Effector memory CD8-positive, alpha-beta T cell (primary cell): Measurements from ENCODE around the gene IL17A.
A peak's percentile ranks its signal among the peaks of the same experiment; 100 is the strongest.

Source experiments
- ATAC-seq: fragments of 150-1000 bp; cut with Tn5 transposase; replicated peaks from 2 replicates; pipeline ENCODE4 v1.10.0; 2021; ENCODE audit warnings: mild to moderate bottlenecking, moderate library complexity
- DNase-seq, 3 experiments: peaks; one replicate each; pipeline ENCODE4 v3.0.0; 2021
- H3K27ac Mint-ChIP-seq, 2 donors: one replicate each; pipeline ENCODE4 v1.8.0; 2022; ENCODE audit warnings: mild to moderate bottlenecking in 2 of 2, mixed read lengths in 2 of 2, moderate library complexity in 2 of 2
- H3K27me3 Mint-ChIP-seq, 2 donors: one replicate each; pipeline ENCODE4 v1.8.0; 2022; ENCODE audit warnings: mixed read lengths in 2 of 2
- H3K36me3 Mint-ChIP-seq: one replicate; pipeline ENCODE4 v1.8.0; 2022; ENCODE audit warnings: mild to moderate bottlenecking, moderate library complexity, mixed read lengths; ENCODE audit not compliant: insufficient read depth
- H3K4me1 Mint-ChIP-seq, 2 donors: one replicate each; pipeline ENCODE4 v1.8.0; 2022; ENCODE audit warnings: low read depth in 2 of 2, mixed read lengths in 2 of 2
- H3K4me3 Mint-ChIP-seq, 2 donors: one replicate each; pipeline ENCODE4 v1.8.0; 2022; ENCODE audit warnings: mild to moderate bottlenecking in 2 of 2, mixed read lengths in 2 of 2, moderate library complexity in 2 of 2
- H3K9me3 Mint-ChIP-seq, 2 donors: one replicate each; pipeline ENCODE4 v1.8.0; 2022; ENCODE audit warnings: mixed read lengths in 2 of 2

The IL17A gene

GRCh38 chr6:52210227-52210626 is 24.1 kb downstream of the IL17A start:
- no peaks in the 10 kb centered on the region for H3K4me1 Mint-ChIP-seq
- H3K9me3 Mint-ChIP-seq = no peaks in the 10 kb centered on the region
- H3K4me3 Mint-ChIP-seq = no peak overlapping the region
- no peak overlapping the region for H3K27ac Mint-ChIP-seq
- DNase-seq (no peak), ATAC-seq (no peak)
- peaks cover 46 to 48% of the 10 kb centered on the region in 2 donors for H3K27me3 Mint-ChIP-seq
- no peaks in the 10 kb centered on the region for H3K36me3 Mint-ChIP-seq

- ATAC-seq (peak; percentile 17), DNase-seq (no peak)
- no peaks in the 10 kb centered on the region for H3K4me1 Mint-ChIP-seq
- no peaks in the 10 kb centered on the region for H3K36me3 Mint-ChIP-seq
- no peak overlapping the region for H3K4me3 Mint-ChIP-seq
- peaks cover 33 to 37% of the 10 kb centered on the region in 2 donors for H3K27me3 Mint-ChIP-seq
- no peaks in the 10 kb centered on the region for H3K9me3 Mint-ChIP-seq
- no peak overlapping the region for H3K27ac Mint-ChIP-seq
Measured at GRCh38 chr6:52213127-52213526, 27.0 kb downstream of the IL17A start.

- H3K27ac Mint-ChIP-seq = no peak overlapping the region
- H3K36me3 Mint-ChIP-seq = no peaks in the 10 kb centered on the region
- peaks cover 20 to 21% of the 10 kb centered on the region in 2 donors for H3K27me3 Mint-ChIP-seq
- DNase-seq (no peak), ATAC-seq (no peak)
- H3K4me1 Mint-ChIP-seq = no peaks in the 10 kb centered on the region
- no peak overlapping the region for H3K4me3 Mint-ChIP-seq
- H3K9me3 Mint-ChIP-seq = no peaks in the 10 kb centered on the region
Measured at GRCh38 chr6:52215787-52216186, 29.6 kb downstream of the IL17A start.

- Mint-ChIP-seq H3K4me3 (no peak overlapping the region), H3K27me3 (peaks cover 10 to 19% of the 10 kb centered on the region in 2 donors), H3K4me1 (peaks cover 4 to 7% of the 10 kb centered on the region in 2 donors), H3K27ac (no peak overlapping the region), H3K9me3 (no peaks in the 10 kb centered on the region), H3K36me3 (no peaks in the 10 kb centered on the region)
- no peak for DNase-seq
- no peak for ATAC-seq
Measured at GRCh38 chr6:52216932-52217575, 30.9 kb downstream of the IL17A start.

GRCh38 chr6:52217761-52218160 is 31.6 kb downstream of the IL17A start:
- Mint-ChIP-seq H3K36me3 (no peaks in the 10 kb centered on the region), H3K4me1 (peaks cover 4 to 7% of the 10 kb centered on the region in 2 donors), H3K9me3 (no peaks in the 10 kb centered on the region), H3K27me3 (peaks cover 8 to 16% of the 10 kb centered on the region in 2 donors), H3K4me3 (no peak overlapping the region), H3K27ac (no peak overlapping the region)
- no peak for DNase-seq
- no peak for ATAC-seq

GRCh38 chr6:52221302-52221701 is 35.1 kb downstream of the IL17A start:
- Mint-ChIP-seq H3K27me3 (peaks cover 21 to 48% of the 10 kb centered on the region in 2 donors), H3K36me3 (no peaks in the 10 kb centered on the region), H3K4me1 (peaks cover 4 to 7% of the 10 kb centered on the region in 2 donors), H3K4me3 (no peak overlapping the region), H3K27ac (no peak overlapping the region), H3K9me3 (no peaks in the 10 kb centered on the region)
- no peak for DNase-seq
- ATAC-seq = peak; percentile 62

GRCh38 chr6:52227495-52227894 is 41.3 kb downstream of the IL17A start:
- Mint-ChIP-seq H3K4me3 (no peak overlapping the region), H3K4me1 (peaks cover 6% of the 10 kb centered on the region in 2 donors), H3K27ac (no peak overlapping the region), H3K27me3 (peaks cover 35 to 85% of the 10 kb centered on the region in 2 donors), H3K36me3 (no peaks in the 10 kb centered on the region), H3K9me3 (no peaks in the 10 kb centered on the region)
- ATAC-seq (peak; percentile 46), DNase-seq (no peak)

GRCh38 chr6:52230685-52231084 is 44.5 kb downstream of the IL17A start:
- Mint-ChIP-seq H3K27me3 (peaks cover 36 to 74% of the 10 kb centered on the region in 2 donors), H3K9me3 (no peaks in the 10 kb centered on the region), H3K4me3 (no peak overlapping the region), H3K36me3 (no peaks in the 10 kb centered on the region), H3K4me1 (peaks cover 6% of the 10 kb centered on the region in 2 donors), H3K27ac (no peak overlapping the region)
- no peak for ATAC-seq
- no peak for DNase-seq

GRCh38 chr6:52231406-52232127 is 45.4 kb downstream of the IL17A start:
- no peak overlapping the region for H3K4me3 Mint-ChIP-seq
- no peaks in the 10 kb centered on the region for H3K9me3 Mint-ChIP-seq

GRCh38 chr6:52233005-52233404 is 46.8 kb downstream of the IL17A start:
- H3K4me3 Mint-ChIP-seq = no peak overlapping the region
- peaks cover 6% of the 10 kb centered on the region in 2 donors for H3K4me1 Mint-ChIP-seq
- ATAC-seq (no peak), DNase-seq (no peak)
- no peak overlapping the region for H3K27ac Mint-ChIP-seq
- no peaks in the 10 kb centered on the region for H3K36me3 Mint-ChIP-seq
- H3K9me3 Mint-ChIP-seq = no peaks in the 10 kb centered on the region
- peaks cover 57 to 76% of the 10 kb centered on the region in 2 donors for H3K27me3 Mint-ChIP-seq

More at GRCh38 chr6:52231406-52232127, 45.4 kb downstream of the IL17A start:
- ATAC-seq (peak; percentile 96), DNase-seq (peak; percentile 35 to 38 (median 37))
- H3K27me3 Mint-ChIP-seq = peaks cover 43 to 74% of the 10 kb centered on the region in 2 donors
- no peak overlapping the region for H3K27ac Mint-ChIP-seq
- peaks cover 6% of the 10 kb centered on the region in 2 donors for H3K4me1 Mint-ChIP-seq
- H3K36me3 Mint-ChIP-seq = no peaks in the 10 kb centered on the region

- H3K27ac Mint-ChIP-seq = no peak overlapping the region
- no peak for ATAC-seq
- no peak for DNase-seq
- H3K4me3 Mint-ChIP-seq = no peak overlapping the region
- H3K9me3 Mint-ChIP-seq = no peaks in the 10 kb centered on the region
- peaks cover 64 to 76% of the 10 kb centered on the region in 2 donors for H3K27me3 Mint-ChIP-seq
- no peaks in the 10 kb centered on the region for H3K36me3 Mint-ChIP-seq
- H3K4me1 Mint-ChIP-seq = peaks cover 6% of the 10 kb centered on the region in 2 donors
Measured at GRCh38 chr6:52233975-52234823, 48.0 kb downstream of the IL17A start.
